ENCODE results near the gene ITPA. TPM values are rescaled to one million over a fixed set of nuclear protein-coding genes. Genes with fewer than 3 reads are reported as not detected.
"Not testable (repeated sequence)": the region's sequence is repeated elsewhere in the genome, so short reads cannot be mapped to it uniquely, and the experiment has no call there.

The ITPA gene
- total RNA-seq, 3 donors from 2014 or later (not counting 1 experiment from before 2014, with no cell fraction given) = 49.6 to 53.2 (median 50.2) TPM

- Histone ChIP-seq H3K4me1 (ENCODE audit: control insufficient read depth, insufficient read depth, low read length) (peaks cover 19% of the 10 kb centered on the region), H3K9me3 (ENCODE audit: control insufficient read depth, insufficient read depth, low read length) (no peaks in the 10 kb centered on the region), H3K27ac (ENCODE audit: low read length) (no peak overlapping the region), H3K4me3 (ENCODE audit: low read length) (no peak overlapping the region), H3K36me3 (ENCODE audit: control insufficient read depth, insufficient read depth, low read length) (no peaks in the 10 kb centered on the region), H3K27me3 (ENCODE audit: control insufficient read depth, insufficient read depth, low read length) (peaks cover 27% of the 10 kb centered on the region)
- 94% methylated on average over 1 of the region's 1 CpG for WGBS (ENCODE audit: insufficient coverage)
- ATAC-seq = no peak
- Mint-ChIP-seq H3K27me3 (ENCODE audit: low read depth in 2 of 2) (peaks cover 26 to 31% of the 10 kb centered on the region in 2 donors), H3K4me3 (peak overlapping the region; percentile 86), H3K27ac (no peak overlapping the region), H3K9me3 (no peaks in the 10 kb centered on the region), H3K36me3 (no peaks in the 10 kb centered on the region), H3K4me1 (peaks cover 14 to 24% of the 10 kb centered on the region in 2 donors)
- no peak for DNase-seq
- no peak for TF ChIP-seq CTCF (IDR thresholded peaks at IDR 0.05)
- intact Hi-C loops (cut with micrococcal nuclease) = no loop called here
Measured at GRCh38 chr20:3175270-3175669, 34.0 kb upstream of the ITPA start.

GRCh38 chr20:3177746-3178485, 31.4 kb upstream of the ITPA start:
- intact Hi-C loops (cut with micrococcal nuclease) = no loop called here
- DNase-seq = no peak
- 71% methylated on average over 8 of the region's 8 CpGs for WGBS (ENCODE audit: insufficient coverage)
- peaks cover 12% of the 10 kb centered on the region for H3K4me1 ChIP-seq (ENCODE audit: control insufficient read depth, insufficient read depth, low read length)
- no peak for TF ChIP-seq CTCF (IDR thresholded peaks at IDR 0.05)
- ATAC-seq = no peak
- Mint-ChIP-seq H3K4me1 (peaks cover 14 to 15% of the 10 kb centered on the region in 2 donors), H3K9me3 (no peaks in the 10 kb centered on the region), H3K4me3 (no peak overlapping the region), H3K27ac (no peak overlapping the region), H3K27me3 (ENCODE audit: low read depth in 2 of 2) (peaks cover 10 to 17% of the 10 kb centered on the region in 2 donors), H3K36me3 (no peaks in the 10 kb centered on the region)
- peaks cover 16% of the 10 kb centered on the region for H3K27me3 ChIP-seq (ENCODE audit: control insufficient read depth, insufficient read depth, low read length)
- no peak overlapping the region for H3K4me3 ChIP-seq (ENCODE audit: low read length)
- H3K9me3 ChIP-seq (ENCODE audit: control insufficient read depth, insufficient read depth, low read length) = no peaks in the 10 kb centered on the region
- no peak overlapping the region for H3K27ac ChIP-seq (ENCODE audit: low read length)
- H3K36me3 ChIP-seq (ENCODE audit: control insufficient read depth, insufficient read depth, low read length) = no peaks in the 10 kb centered on the region

GRCh38 chr20:3180319-3180718, 29.0 kb upstream of the ITPA start:
- no peaks in the 10 kb centered on the region for H3K36me3 ChIP-seq (ENCODE audit: control insufficient read depth, insufficient read depth, low read length)
- H3K4me1 ChIP-seq (ENCODE audit: control insufficient read depth, insufficient read depth, low read length) = no peaks in the 10 kb centered on the region
- DNase-seq (no peak), ATAC-seq (no peak)
- peaks cover 1% of the 10 kb centered on the region for H3K27me3 ChIP-seq (ENCODE audit: control insufficient read depth, insufficient read depth, low read length)
- H3K4me3 Mint-ChIP-seq = no peak overlapping the region
- no peaks in the 10 kb centered on the region for H3K9me3 ChIP-seq (ENCODE audit: control insufficient read depth, insufficient read depth, low read length)
- H3K9me3 Mint-ChIP-seq = no peaks in the 10 kb centered on the region
- intact Hi-C loops (cut with micrococcal nuclease) = no loop called here
- no peaks in the 10 kb centered on the region for H3K4me1 Mint-ChIP-seq
- no peak overlapping the region for H3K27ac Mint-ChIP-seq
- H3K4me3 ChIP-seq (ENCODE audit: low read length) = no peak overlapping the region
- H3K27ac ChIP-seq (ENCODE audit: low read length) = no peak overlapping the region
- WGBS (ENCODE audit: insufficient coverage) = 78% methylated on average over 3 of the region's 4 CpGs
- peaks cover 3 to 5% of the 10 kb centered on the region in 2 donors for H3K27me3 Mint-ChIP-seq (ENCODE audit: low read depth in 2 of 2)
- H3K36me3 Mint-ChIP-seq = no peaks in the 10 kb centered on the region
- no peak for TF ChIP-seq CTCF (IDR thresholded peaks at IDR 0.05)

- intact Hi-C loops (cut with micrococcal nuclease) = no loop called here
- H3K9me3 Mint-ChIP-seq = no peaks in the 10 kb centered on the region
- no peaks in the 10 kb centered on the region for H3K27me3 Mint-ChIP-seq (ENCODE audit: low read depth in 2 of 2)
- Histone ChIP-seq H3K36me3 (ENCODE audit: control insufficient read depth, insufficient read depth, low read length) (no peaks in the 10 kb centered on the region), H3K27ac (ENCODE audit: low read length) (no peak overlapping the region), H3K9me3 (ENCODE audit: control insufficient read depth, insufficient read depth, low read length) (no peaks in the 10 kb centered on the region), H3K4me1 (ENCODE audit: control insufficient read depth, insufficient read depth, low read length) (no peaks in the 10 kb centered on the region), H3K27me3 (ENCODE audit: control insufficient read depth, insufficient read depth, low read length) (no peaks in the 10 kb centered on the region), H3K4me3 (ENCODE audit: low read length) (no peak overlapping the region)
- ATAC-seq (no peak), DNase-seq (no peak)
- H3K4me3 Mint-ChIP-seq = no peak overlapping the region
- H3K27ac Mint-ChIP-seq = no peak overlapping the region
- 83% methylated on average over 5 of the region's 5 CpGs for WGBS (ENCODE audit: insufficient coverage)
- no peak for TF ChIP-seq CTCF (IDR thresholded peaks at IDR 0.05)
- H3K4me1 Mint-ChIP-seq = no peaks in the 10 kb centered on the region
- no peaks in the 10 kb centered on the region for H3K36me3 Mint-ChIP-seq
Measured at GRCh38 chr20:3181270-3181669, 28.0 kb upstream of the ITPA start.

- ATAC-seq; DNase-seq; H3K27me3 Mint-ChIP-seq (ENCODE audit: low read depth in 2 of 2); H3K4me1 ChIP-seq (ENCODE audit: control insufficient read depth, insufficient read depth, low read length); H3K36me3 Mint-ChIP-seq; H3K4me1 Mint-ChIP-seq; H3K9me3 ChIP-seq (ENCODE audit: control insufficient read depth, insufficient read depth, low read length); H3K4me3 Mint-ChIP-seq; H3K9me3 Mint-ChIP-seq; intact Hi-C loops (cut with micrococcal nuclease); H3K27ac ChIP-seq (ENCODE audit: low read length); H3K4me3 ChIP-seq (ENCODE audit: low read length); H3K36me3 ChIP-seq (ENCODE audit: control insufficient read depth, insufficient read depth, low read length); H3K27me3 ChIP-seq (ENCODE audit: control insufficient read depth, insufficient read depth, low read length); H3K27ac Mint-ChIP-seq: not testable (repeated sequence)
- 95% methylated on average over 5 of the region's 5 CpGs for whole genome bisulfite sequencing (ENCODE audit: insufficient coverage)
Measured at GRCh38 chr20:3182429-3182828, 26.9 kb upstream of the ITPA start.
